IPS-18c (cell line): Measurements from ENCODE around the gene TLX1.
A peak's percentile ranks its signal among the peaks of the same experiment; 100 is the strongest.

Source experiments
- H3K4me3 ChIP-seq: 2 replicates; pipeline ENCODE4 v1.7.0; 2013; ENCODE audit warnings: low read depth, mild to moderate bottlenecking, low read length, moderate library complexity; ENCODE audit not compliant: insufficient read depth
- H3K9me3 ChIP-seq: one replicate; pipeline ENCODE4 v1.6.1; 2013; ENCODE audit warnings: mild to moderate bottlenecking, low read length, moderate library complexity; ENCODE audit not compliant: control insufficient read depth, insufficient read depth

Gene TLX1

GRCh38 chr10:101126684-101127628 is 4.1 kb upstream of the TLX1 start:
- Histone ChIP-seq H3K9me3 (peaks cover 2% of the 10 kb centered on the region), H3K4me3 (no peak overlapping the region)

- H3K9me3 ChIP-seq: peaks cover 2% of the 10 kb centered on the region
- H3K4me3 ChIP-seq: no peak overlapping the region
Observed at GRCh38 chr10:101130141-101130540, 959 bp upstream of the TLX1 start.

- Histone ChIP-seq H3K4me3 (no peak overlapping the region), H3K9me3 (peaks cover 2% of the 10 kb centered on the region)
Observed at GRCh38 chr10:101131962-101132635, 999 bp downstream of the TLX1 start.

- peaks cover 4% of the 10 kb centered on the region for H3K9me3 ChIP-seq
- H3K4me3 ChIP-seq: no peak overlapping the region
Observed at GRCh38 chr10:101132636-101133473, 1.8 kb downstream of the TLX1 start.

GRCh38 chr10:101133489-101134298 is 2.6 kb downstream of the TLX1 start:
- Histone ChIP-seq H3K4me3 (0 out of 2 replicates have a peak overlapping the region, but pooled peaks have one; percentile 17), H3K9me3 (peaks cover 2% of the 10 kb centered on the region)

GRCh38 chr10:101134299-101135127 is 3.4 kb downstream of the TLX1 start:
- Histone ChIP-seq H3K4me3 (no peak overlapping the region), H3K9me3 (peaks cover 2% of the 10 kb centered on the region)

- H3K4me3 ChIP-seq: no peak overlapping the region
- peaks cover 2% of the 10 kb centered on the region for H3K9me3 ChIP-seq
Observed at GRCh38 chr10:101135141-101136006, 4.3 kb downstream of the TLX1 start.

- no peak overlapping the region for H3K4me3 ChIP-seq
- peaks cover 2% of the 10 kb centered on the region for H3K9me3 ChIP-seq
Observed at GRCh38 chr10:101136007-101136707, 5.1 kb downstream of the TLX1 start.

- Histone ChIP-seq H3K4me3 (no peak overlapping the region), H3K9me3 (peaks cover 2% of the 10 kb centered on the region)
Observed at GRCh38 chr10:101136708-101137121, 5.6 kb downstream of the TLX1 start.

- H3K4me3 ChIP-seq: no peak overlapping the region
Observed at GRCh38 chr10:101137271-101137670, 6.2 kb downstream of the TLX1 start.

GRCh38 chr10:101138788-101139420 is 7.8 kb downstream of the TLX1 start:
- peaks cover 2% of the 10 kb centered on the region for H3K9me3 ChIP-seq
- no peak overlapping the region for H3K4me3 ChIP-seq

More at GRCh38 chr10:101137271-101137670, 6.2 kb downstream of the TLX1 start:
- H3K9me3 ChIP-seq: peaks cover 2% of the 10 kb centered on the region

GRCh38 chr10:101139421-101139911 is 8.4 kb downstream of the TLX1 start:
- H3K9me3 ChIP-seq: peaks cover 2% of the 10 kb centered on the region
- no peak overlapping the region for H3K4me3 ChIP-seq

- peak overlapping the region; percentile 34 for H3K4me3 ChIP-seq
- peaks cover 2% of the 10 kb centered on the region for H3K9me3 ChIP-seq
Observed at GRCh38 chr10:101140084-101140949, 9.2 kb downstream of the TLX1 start.
